Vagina (tissue), 2 donors: Measurements from ENCODE around the gene MYB.

Experiments used
- POLR2A ChIP-seq, 2 donors: fragments of 450-650 bp; IDR thresholded peaks; one replicate each; pipeline ENCODE4 v1.6.1; 2017; ENCODE audit warnings: antibody characterized with exemption in 2 of 2, mild to moderate bottlenecking in 2 of 2, moderate library complexity in 2 of 2
- POLR2AphosphoS5 ChIP-seq, 2 donors: sonication (generic); formaldehyde crosslinking; IDR thresholded peaks; one replicate each; pipeline ENCODE4 v1.9.0; 2017; ENCODE audit warnings: antibody characterized with exemption in 2 of 2, mild to moderate bottlenecking in 2 of 2, low read depth in 1 of 2; ENCODE audit not compliant: insufficient read depth in 1 of 2
- TF ChIP-seq, protein P1 (sequence below), 3 experiments: fragments of 450-650 bp in 2 of 3; fragments of 200-600 bp in 1 of 3; sonication (generic) in 1 of 3; IDR thresholded peaks; one replicate each; pipeline ENCODE4 v1.5.1; 2017 to 2019; ENCODE audit warnings: antibody characterized with exemption in 3 of 3, mild to moderate bottlenecking in 2 of 3, moderate library complexity in 2 of 3

DNA sequence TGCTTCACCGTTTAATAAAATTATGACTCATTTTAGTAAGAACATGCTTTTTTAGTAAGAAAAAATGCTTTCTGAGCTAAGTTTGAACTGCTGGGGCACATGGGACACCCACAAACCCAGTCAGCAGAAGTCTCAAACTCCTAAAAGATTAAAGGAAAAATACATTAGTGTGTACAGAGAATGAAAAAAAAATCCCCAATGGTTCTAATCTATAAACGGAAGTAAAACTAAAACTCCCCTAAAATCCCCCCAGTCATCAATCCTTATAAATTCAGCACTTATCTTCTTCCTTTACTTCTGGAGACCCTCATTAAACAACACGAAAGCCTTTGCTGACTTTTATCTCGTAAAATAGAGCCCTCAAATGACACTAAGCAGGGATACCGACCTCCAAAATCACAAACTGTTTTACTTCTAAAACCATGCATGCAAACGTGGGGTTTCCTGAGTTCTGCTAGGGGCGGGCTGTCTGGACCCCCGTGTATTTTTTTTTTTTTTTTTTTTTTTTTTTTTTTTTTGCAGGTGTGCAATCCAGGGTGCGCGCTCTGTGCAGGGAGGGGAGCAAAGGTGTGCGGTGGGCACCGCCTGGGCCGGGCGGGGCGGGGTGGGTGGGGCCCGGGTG lies 1.1 kb upstream of the MYB start:
- TF ChIP-seq, protein P1, sequence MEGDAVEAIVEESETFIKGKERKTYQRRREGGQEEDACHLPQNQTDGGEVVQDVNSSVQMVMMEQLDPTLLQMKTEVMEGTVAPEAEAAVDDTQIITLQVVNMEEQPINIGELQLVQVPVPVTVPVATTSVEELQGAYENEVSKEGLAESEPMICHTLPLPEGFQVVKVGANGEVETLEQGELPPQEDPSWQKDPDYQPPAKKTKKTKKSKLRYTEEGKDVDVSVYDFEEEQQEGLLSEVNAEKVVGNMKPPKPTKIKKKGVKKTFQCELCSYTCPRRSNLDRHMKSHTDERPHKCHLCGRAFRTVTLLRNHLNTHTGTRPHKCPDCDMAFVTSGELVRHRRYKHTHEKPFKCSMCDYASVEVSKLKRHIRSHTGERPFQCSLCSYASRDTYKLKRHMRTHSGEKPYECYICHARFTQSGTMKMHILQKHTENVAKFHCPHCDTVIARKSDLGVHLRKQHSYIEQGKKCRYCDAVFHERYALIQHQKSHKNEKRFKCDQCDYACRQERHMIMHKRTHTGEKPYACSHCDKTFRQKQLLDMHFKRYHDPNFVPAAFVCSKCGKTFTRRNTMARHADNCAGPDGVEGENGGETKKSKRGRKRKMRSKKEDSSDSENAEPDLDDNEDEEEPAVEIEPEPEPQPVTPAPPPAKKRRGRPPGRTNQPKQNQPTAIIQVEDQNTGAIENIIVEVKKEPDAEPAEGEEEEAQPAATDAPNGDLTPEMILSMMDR (IDR thresholded peaks at IDR 0.05) = no peak
- TF ChIP-seq POLR2A (IDR thresholded peaks at IDR 0.05) (no peak), POLR2AphosphoS5 (IDR thresholded peaks at IDR 0.05; ENCODE audit: insufficient read depth in 1 of 2, low read depth in 1 of 2) (no peak)
